ENCODE results near the gene PCBP3. TPM values are rescaled to one million over a fixed set of nuclear protein-coding genes. Genes with fewer than 3 reads are reported as not detected.

PCBP3 gene
- total RNA-seq, 1 donor from 2014 or later: not detected

DNA sequence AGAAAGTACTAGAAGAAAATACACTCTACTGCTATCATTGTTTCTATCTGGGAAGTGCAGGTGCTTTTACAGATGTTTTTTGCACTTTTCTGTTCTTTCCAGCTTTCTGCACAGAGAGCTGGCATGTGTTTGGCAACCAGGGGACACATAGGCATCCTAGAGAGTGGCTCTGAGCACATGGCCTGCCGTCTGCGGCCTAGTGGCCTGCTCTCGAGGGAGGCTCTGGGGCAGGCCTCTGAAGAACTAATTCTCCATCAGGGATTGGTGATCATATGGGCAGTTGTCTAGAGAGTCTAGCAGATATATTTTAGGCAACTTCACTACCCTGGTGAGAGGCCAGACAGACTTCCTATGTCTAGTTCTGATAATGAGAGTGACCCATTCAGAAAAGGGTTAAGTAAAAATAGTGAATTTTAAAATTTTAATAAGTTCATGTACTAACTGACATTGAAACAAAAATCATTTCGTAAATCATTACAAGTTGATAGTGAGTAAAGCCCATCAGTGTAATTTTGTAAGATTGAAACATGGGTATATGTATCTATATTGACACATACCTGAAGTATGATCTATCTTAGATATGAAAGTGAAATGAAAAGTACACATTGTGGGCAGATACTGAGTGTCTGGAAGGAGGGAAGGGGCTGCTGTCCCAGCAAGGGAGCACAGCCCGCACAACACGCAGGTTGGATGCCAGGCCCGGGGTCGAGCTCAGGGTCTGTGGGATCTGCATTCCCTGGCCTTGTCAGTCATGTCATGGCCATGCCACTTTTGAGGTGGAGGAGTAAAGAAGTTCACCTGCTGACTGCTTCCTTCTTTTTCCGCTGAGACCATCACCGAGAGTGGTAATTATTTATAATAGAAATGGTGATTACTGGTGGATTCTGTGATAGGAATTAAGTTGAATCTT, 79.8 kb downstream of the PCBP3 start:
- Histone ChIP-seq H3K4me3 (ENCODE audit: low read depth, low read length) (no peak overlapping the region), H3K27me3 (ENCODE audit: control insufficient read depth, insufficient read depth, low read length) (no peaks in the 10 kb centered on the region), H3K36me3 (ENCODE audit: control insufficient read depth, insufficient read depth, low read length) (no peaks in the 10 kb centered on the region)
- no peak for DNase-seq (ENCODE audit: low read depth)
- FAIRE-seq: no peak
- TF ChIP-seq, protein P1, sequence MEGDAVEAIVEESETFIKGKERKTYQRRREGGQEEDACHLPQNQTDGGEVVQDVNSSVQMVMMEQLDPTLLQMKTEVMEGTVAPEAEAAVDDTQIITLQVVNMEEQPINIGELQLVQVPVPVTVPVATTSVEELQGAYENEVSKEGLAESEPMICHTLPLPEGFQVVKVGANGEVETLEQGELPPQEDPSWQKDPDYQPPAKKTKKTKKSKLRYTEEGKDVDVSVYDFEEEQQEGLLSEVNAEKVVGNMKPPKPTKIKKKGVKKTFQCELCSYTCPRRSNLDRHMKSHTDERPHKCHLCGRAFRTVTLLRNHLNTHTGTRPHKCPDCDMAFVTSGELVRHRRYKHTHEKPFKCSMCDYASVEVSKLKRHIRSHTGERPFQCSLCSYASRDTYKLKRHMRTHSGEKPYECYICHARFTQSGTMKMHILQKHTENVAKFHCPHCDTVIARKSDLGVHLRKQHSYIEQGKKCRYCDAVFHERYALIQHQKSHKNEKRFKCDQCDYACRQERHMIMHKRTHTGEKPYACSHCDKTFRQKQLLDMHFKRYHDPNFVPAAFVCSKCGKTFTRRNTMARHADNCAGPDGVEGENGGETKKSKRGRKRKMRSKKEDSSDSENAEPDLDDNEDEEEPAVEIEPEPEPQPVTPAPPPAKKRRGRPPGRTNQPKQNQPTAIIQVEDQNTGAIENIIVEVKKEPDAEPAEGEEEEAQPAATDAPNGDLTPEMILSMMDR (IDR thresholded peaks at IDR 0.05; ENCODE audit: insufficient read depth, low read length, severe bottlenecking): no peak

DNA sequence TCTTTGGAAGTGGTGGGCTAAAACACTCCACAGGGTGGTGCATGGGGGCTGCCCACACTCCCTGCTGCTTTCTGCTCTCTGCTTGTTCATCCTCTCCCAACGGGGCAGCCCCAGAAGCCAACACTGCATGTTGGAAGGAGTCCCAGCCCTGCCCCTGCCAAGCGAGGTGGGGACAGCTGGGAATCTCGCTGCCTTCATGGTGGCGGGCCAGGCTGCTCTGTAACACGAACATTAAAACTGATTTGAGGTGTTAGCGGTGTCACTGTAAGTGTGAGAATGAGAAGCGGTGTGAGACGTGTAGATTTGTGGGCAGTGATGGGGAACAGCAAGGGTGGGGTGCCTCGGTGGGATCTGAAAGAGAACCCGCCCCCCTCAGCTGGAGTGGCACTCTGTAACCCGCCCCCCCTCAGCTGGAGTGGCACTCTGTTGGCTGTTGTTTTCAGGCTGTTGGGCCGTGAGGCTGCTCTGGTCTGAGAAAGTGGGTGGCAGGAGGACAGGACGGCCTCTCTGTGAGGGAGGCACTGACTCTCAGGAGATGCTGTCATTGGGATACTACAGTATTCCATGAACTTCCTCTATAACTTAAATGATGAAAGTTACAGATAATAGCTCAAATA, 80.9 kb downstream of the PCBP3 start:
- Histone ChIP-seq H3K36me3 (ENCODE audit: control insufficient read depth, insufficient read depth, low read length) (no peaks in the 10 kb centered on the region), H3K4me3 (ENCODE audit: low read depth, low read length) (no peak overlapping the region), H3K27me3 (ENCODE audit: control insufficient read depth, insufficient read depth, low read length) (no peaks in the 10 kb centered on the region)
- FAIRE-seq: no peak
- DNase-seq (ENCODE audit: low read depth): no peak
- TF ChIP-seq, protein P1 (IDR thresholded peaks at IDR 0.05; ENCODE audit: insufficient read depth, low read length, severe bottlenecking): no peak

DNA sequence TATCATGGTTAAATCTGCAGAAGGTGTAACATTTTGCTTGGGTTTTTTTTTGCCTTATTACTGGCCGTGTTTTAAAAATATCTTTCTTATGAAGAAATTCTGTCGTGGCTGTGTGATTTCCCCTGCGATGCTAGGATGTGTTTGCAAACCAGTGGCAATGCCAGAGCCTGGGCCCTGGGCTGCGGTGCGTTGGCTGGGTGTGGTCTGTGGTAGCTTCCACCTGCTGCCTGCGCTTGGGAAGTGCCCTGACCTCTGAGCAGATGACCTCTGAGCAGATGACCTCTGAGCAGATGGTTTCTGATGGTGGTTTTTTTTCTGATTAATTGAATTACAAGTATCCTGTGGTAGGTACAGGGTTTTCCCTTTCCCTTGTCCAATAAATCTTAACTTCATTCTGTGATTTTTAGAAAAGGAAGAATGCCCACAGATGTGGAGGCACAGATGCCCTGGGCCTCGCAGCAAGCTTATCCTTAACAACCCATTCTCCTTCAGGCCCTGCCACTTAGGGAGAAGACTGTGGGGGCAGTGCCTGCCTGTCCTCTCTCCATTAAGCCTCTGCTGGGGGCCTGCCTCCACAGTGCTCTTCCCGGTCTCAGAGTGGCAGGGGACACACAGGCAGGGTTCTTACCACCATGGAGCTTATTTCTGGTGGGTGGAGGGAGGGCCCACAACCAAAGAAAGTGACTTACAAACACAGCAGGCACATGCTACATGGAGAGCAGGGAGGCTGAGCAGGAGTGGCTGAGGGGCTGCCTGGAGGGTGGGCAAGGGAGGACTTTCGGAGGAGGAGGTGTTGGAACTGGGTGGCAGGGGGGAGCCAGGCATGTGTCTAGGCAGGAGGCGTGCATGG, 81.7 kb downstream of the PCBP3 start:
- Histone ChIP-seq H3K27me3 (ENCODE audit: control insufficient read depth, insufficient read depth, low read length) (no peaks in the 10 kb centered on the region), H3K36me3 (ENCODE audit: control insufficient read depth, insufficient read depth, low read length) (no peaks in the 10 kb centered on the region), H3K4me3 (ENCODE audit: low read depth, low read length) (no peak overlapping the region)
- FAIRE-seq (no peak), DNase-seq (ENCODE audit: low read depth) (no peak)
- TF ChIP-seq, protein P1 (IDR thresholded peaks at IDR 0.05; ENCODE audit: insufficient read depth, low read length, severe bottlenecking): no peak

DNA sequence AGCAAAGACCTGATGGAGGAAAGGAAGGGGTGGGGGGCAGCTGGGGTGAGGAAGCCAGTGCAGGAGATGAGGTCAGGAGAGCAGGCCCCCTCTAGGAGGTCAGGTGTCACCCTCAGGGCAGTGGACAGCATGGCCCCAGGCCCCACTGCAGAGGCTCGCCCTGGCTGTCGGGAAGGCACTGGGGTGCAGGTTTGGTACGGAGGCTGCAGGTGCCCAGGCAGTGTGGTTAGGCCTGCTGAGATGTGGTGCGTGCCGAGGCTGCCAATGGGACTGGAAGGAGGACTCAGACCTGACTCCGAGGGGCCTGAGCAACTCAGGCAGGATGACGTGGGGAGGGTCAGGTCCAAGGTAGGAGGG, 82.3 kb downstream of the PCBP3 start:
- Histone ChIP-seq H3K4me3 (ENCODE audit: low read depth, low read length) (no peak overlapping the region), H3K36me3 (ENCODE audit: control insufficient read depth, insufficient read depth, low read length) (no peaks in the 10 kb centered on the region), H3K27me3 (ENCODE audit: control insufficient read depth, insufficient read depth, low read length) (no peaks in the 10 kb centered on the region)
- peak; percentile 13 for FAIRE-seq
- TF ChIP-seq, protein P1 (IDR thresholded peaks at IDR 0.05; ENCODE audit: insufficient read depth, low read length, severe bottlenecking): no peak
- no peak for DNase-seq (ENCODE audit: low read depth)

DNA sequence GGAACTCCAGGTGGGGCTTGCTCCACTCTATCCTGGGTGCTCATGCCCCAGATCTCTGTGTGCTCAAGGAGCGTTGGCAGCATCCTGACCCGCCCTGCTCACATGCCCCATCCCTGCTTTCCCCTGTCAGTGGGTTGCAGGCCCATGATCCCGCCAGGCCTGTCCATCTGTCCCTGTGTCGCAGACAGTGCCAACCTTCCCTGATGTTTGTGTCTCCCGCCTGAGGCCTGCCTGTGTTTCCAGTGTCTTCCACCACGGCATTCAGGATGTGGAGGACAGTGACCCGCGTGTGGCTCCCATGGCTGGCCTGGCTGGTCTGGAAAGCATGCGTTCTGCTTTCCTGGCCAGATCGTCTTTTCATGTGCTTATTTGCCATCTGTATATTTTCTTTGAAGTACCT, 82.9 kb downstream of the PCBP3 start:
- FAIRE-seq (no peak), DNase-seq (ENCODE audit: low read depth) (no peak)
- TF ChIP-seq, protein P1 (IDR thresholded peaks at IDR 0.05; ENCODE audit: insufficient read depth, low read length, severe bottlenecking): no peak
- H3K36me3 ChIP-seq (ENCODE audit: control insufficient read depth, insufficient read depth, low read length): no peaks in the 10 kb centered on the region
- H3K4me3 ChIP-seq (ENCODE audit: low read depth, low read length): no peak overlapping the region
- H3K27me3 ChIP-seq (ENCODE audit: control insufficient read depth, insufficient read depth, low read length): no peaks in the 10 kb centered on the region

Measured in bronchial epithelial cell (primary cell).